Sigmoid colon (tissue), 7 donors: ENCODE results near the gene IKZF4. TPM values are rescaled to one million over a fixed set of nuclear protein-coding genes. Genes with fewer than 3 reads are reported as not detected.
"Not testable (repeated sequence)": the region's sequence is repeated elsewhere in the genome, so short reads cannot be mapped to it uniquely, and the experiment has no call there.

ENCODE experiments used
- DNase-seq: peaks from one replicate; pipeline ENCODE4 v3.0.0-alpha.2; 2019
- H3K27ac ChIP-seq, 4 donors: fragments of 200-600 bp; sonication (generic); one replicate each; pipeline ENCODE4 v1.5.1; 2016 to 2019; ENCODE audit warnings: mild to moderate bottlenecking in 1 of 4
- H3K27me3 ChIP-seq, 3 donors: fragments of 200-600 bp; sonication (generic); one replicate each; pipeline ENCODE4 v1.5.1; 2019; ENCODE audit warnings: mild to moderate bottlenecking in 1 of 3
- H3K36me3 ChIP-seq, 4 donors: fragments of 200-600 bp; sonication (generic); one replicate each; pipeline ENCODE4 v1.5.1; 2016 to 2019
- H3K4me1 ChIP-seq, 4 donors: fragments of 200-600 bp; sonication (generic); one replicate each; pipeline ENCODE4 v1.5.1; 2017 to 2019
- H3K4me3 ChIP-seq, 4 donors: fragments of 200-600 bp; sonication (generic); one replicate each; pipeline ENCODE4 v1.5.1; 2017 to 2019; ENCODE audit warnings: mild to moderate bottlenecking in 2 of 4, moderate library complexity in 1 of 4
- H3K9me3 ChIP-seq, 4 donors: fragments of 200-600 bp in 3 of 4; sonication (generic) in 3 of 4; one replicate each; pipeline versions ENCODE4 v1.5.1 to v1.6.1; 2013 to 2019
- CTCF ChIP-seq, 4 experiments: fragments of 450-650 bp in 3 of 4; fragments of 200-600 bp in 1 of 4; IDR thresholded peaks; one replicate each; pipeline ENCODE4 v1.5.1; 2016 to 2019; ENCODE audit warnings: antibody characterized with exemption in 4 of 4, mild to moderate bottlenecking in 3 of 4, moderate library complexity in 2 of 4
- EP300 ChIP-seq, 4 donors: sonication (generic); formaldehyde crosslinking; IDR thresholded peaks; one replicate each; pipeline ENCODE4 v1.6.1; 2017; ENCODE audit warnings: antibody characterized with exemption in 4 of 4
- POLR2A ChIP-seq, 2 donors: fragments of 450-650 bp; IDR thresholded peaks; one replicate each; pipeline ENCODE4 v1.6.1; 2016; ENCODE audit warnings: antibody characterized with exemption in 2 of 2, mild to moderate bottlenecking in 2 of 2, moderate library complexity in 2 of 2
- POLR2AphosphoS5 ChIP-seq, 4 donors: sonication (generic); formaldehyde crosslinking; IDR thresholded peaks; one replicate each; pipeline ENCODE4 v1.6.1; 2017; ENCODE audit warnings: antibody characterized with exemption in 4 of 4
- WGBS, 2 donors: extraction: QIAGEN DNeasy Blood & Tissue Kit; methylation state at CpG; one replicate each; pipeline ENCODE4 v1.1.7; 2013; 5-methylcytosine and 5-hydroxymethylcytosine counted together
- intact Hi-C: fragments of 100-400 bp; cut with DNase I; formaldehyde crosslinking; loops from one replicate; pipeline ENCODE4 v1.15.1; 2023
- polyA plus RNA-seq, 3 donors: library from polyadenylated mRNA; stranded (reverse); fragments of 200-250 nt; gene quantifications; one replicate each; pipeline ENCODE4 v1.2.3, GENCODE V29; 2013
- total RNA-seq, 4 donors: library from RNA; depleted of rRNA; stranded (reverse); fragments of >200 nt; gene quantifications; one replicate each; pipeline ENCODE4 v1.1.0, GENCODE V29; 2016
- donor health status: healthy with polysubstance abuse.
- donor health status: Bipolar disorder and iron deficiency.
- donor health status: healthy.

Gene IKZF4
- total and polyA plus RNA-seq, 7 donors: 0.92 to 23.8 (median 2.4) TPM

DNA sequence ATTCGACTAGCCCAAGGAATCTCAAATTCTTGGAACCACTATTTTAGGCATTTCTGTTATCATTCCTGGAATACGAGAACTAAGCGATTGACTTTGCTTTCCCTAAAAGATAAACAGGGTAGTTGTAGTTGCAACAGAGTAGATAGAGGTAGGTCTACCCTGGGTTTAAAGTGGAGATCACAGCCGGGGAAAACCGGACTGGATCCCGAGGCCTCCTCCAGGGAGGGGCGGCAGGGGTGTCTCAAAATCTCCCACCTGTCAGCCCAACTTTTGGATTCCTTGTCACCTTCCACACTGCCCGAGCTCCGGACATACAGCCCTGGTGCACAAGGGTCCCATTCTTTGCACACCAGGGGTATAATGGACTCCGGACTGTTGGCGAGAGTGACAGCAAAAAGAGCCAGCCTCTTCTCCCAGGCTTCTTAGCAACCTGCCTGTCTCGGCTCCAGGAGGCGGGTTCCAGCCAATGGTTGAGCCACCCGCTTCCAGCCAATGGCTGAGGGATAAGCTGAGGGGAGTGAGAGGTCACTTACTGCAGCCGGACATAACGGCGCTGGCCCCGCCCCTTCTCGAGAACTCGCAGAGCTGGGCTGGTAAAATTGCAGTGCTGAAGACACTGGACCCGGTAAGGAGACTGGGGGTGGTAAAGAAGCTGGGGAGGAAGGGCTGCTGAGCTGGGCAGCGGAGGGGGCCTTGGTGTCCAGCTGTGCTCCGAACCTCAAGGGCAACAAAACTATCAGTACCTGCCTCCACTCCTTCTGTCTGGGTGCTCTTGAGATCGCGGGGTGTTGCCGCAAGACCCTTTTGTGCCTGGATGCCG lies 23.9 kb upstream of the IKZF4 start, which contains the start of gene SUOX:
Gene SUOX, plus strand, starts transcription at position 562 of the 820 bp plus-strand sequence. CDS start 4,946 bp downstream, outside the sequence.
- H3K36me3 ChIP-seq: peaks cover 15 to 61% (median 25%) of the 10 kb centered on the region in 4 donors
- H3K27ac ChIP-seq: peak within 1 kb of the TSS; percentile 84 to 91 (median 89)
- DNase-seq: peak; percentile 99
- H3K4me1 ChIP-seq: peaks cover 0 to 19% (median 16%) of the 10 kb centered on the region in 4 donors
- H3K4me3 ChIP-seq: peak within 1 kb of the TSS; percentile 42 to 76 (median 72)
- intact Hi-C loops: loop anchor here (1.0 to 5.0 kb wide), 3 partner anchors 23 to 105 kb away; partner anchors contain the start of genes PA2G4, RAB5B and RPS26
- no peaks in the 10 kb centered on the region for H3K27me3 ChIP-seq
- TF ChIP-seq POLR2AphosphoS5 (IDR thresholded peaks at IDR 0.05) (peak; percentile 55 to 88 (median 82)), CTCF (IDR thresholded peaks at IDR 0.05) (no peak), POLR2A (IDR thresholded peaks at IDR 0.05) (peak in 1 of 2 donors; percentile 54)
- no peaks in the 10 kb centered on the region for H3K9me3 ChIP-seq
- WGBS, 2 donors: 1% methylated on average over 27 of the region's 27 CpGs

DNA sequence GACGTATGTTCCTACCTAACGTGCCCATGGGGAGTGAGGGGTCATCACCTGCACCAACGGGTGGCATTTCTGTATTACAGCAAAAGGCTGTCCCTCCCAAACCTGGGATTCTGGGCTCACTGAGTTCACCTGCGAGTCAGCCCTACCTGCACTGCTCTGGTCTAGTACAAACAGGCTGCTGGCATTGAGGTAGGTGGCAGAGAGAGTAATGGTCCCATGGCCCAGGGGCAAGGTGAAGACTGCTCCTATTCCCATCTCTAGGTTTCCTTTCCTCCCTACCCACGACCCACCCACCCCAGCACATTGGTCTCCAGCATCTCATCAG lies 23.3 kb upstream of the IKZF4 start:
- Histone ChIP-seq H3K9me3 (no peaks in the 10 kb centered on the region), H3K27me3 (no peaks in the 10 kb centered on the region), H3K27ac (peak overlapping the region; percentile 84 to 91 (median 89)), H3K4me3 (peak overlapping the region; percentile 42 to 76 (median 72)), H3K4me1 (peaks cover 0 to 19% (median 16%) of the 10 kb centered on the region in 4 donors), H3K36me3 (peaks cover 11 to 61% (median 20%) of the 10 kb centered on the region in 4 donors)
- WGBS, 2 donors: 1 to 2% methylated on average over 5 of the region's 5 CpGs
- TF ChIP-seq POLR2A (IDR thresholded peaks at IDR 0.05): no peak
- TF ChIP-seq CTCF (IDR thresholded peaks at IDR 0.05): no peak
- TF ChIP-seq EP300 (IDR thresholded peaks at IDR 0.05): no peak
- no peak for TF ChIP-seq POLR2AphosphoS5 (IDR thresholded peaks at IDR 0.05)
- DNase-seq: peak; percentile 68
- intact Hi-C loops: loop anchor here (5.0 kb wide), 1 partner anchor 105 kb away; the partner anchor contains the start of gene PA2G4

DNA sequence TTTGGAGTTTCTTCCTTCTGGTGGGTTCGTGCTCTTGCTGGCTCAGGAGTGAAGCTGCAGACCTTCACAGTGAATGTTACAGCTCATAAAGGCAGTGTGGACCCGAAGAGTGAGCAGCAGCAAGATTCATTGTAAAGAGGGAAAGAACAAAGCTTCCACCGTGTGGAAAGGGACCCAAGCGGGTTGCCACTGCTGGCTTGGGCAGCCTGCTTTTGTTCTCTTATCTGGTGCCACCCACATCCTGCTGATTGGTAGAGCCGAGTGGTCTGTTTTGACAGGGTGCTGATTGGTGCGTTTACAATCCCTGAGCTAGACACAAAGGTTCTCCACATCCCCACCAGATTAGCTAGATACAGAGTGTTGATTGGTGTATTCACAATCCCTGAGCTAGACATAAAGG lies 21.3 kb upstream of the IKZF4 start:
- 80 to 87% methylated on average over 5 to 6 of the region's 6 CpGs for WGBS, 2 donors
- H3K36me3 ChIP-seq: peaks cover 0 to 60% (median 11%) of the 10 kb centered on the region in 4 donors
- intact Hi-C loops: loop anchor here (5.0 kb wide), 1 partner anchor 103 kb away; the partner anchor contains the start of gene PA2G4

GRCh38 chr12:55999999-56000540 lies 20.8 kb upstream of the IKZF4 start:
- H3K36me3 ChIP-seq: peaks cover 0 to 57% (median 8%) of the 10 kb centered on the region in 4 donors
- WGBS, 2 donors: 74 to 94% methylated on average over 33 of the region's 33 CpGs
- not testable (repeated sequence) for H3K27ac ChIP-seq, H3K4me3 ChIP-seq, H3K9me3 ChIP-seq, H3K27me3 ChIP-seq, DNase-seq
- peaks cover 0 to 19% (median 16%) of the 10 kb centered on the region in 4 donors for H3K4me1 ChIP-seq
- intact Hi-C loops: loop anchor here (5.0 kb wide), 1 partner anchor 102 kb away; the partner anchor contains the start of gene PA2G4

More for the DNA sequence above, 21.3 kb upstream of the IKZF4 start:
- not testable (repeated sequence) for H3K4me3 ChIP-seq, H3K27me3 ChIP-seq, DNase-seq, H3K9me3 ChIP-seq, H3K27ac ChIP-seq
- H3K4me1 ChIP-seq: peaks cover 0 to 19% (median 16%) of the 10 kb centered on the region in 4 donors

GRCh38 chr12:56001487-56002100 lies 19.2 kb upstream of the IKZF4 start:
- TF ChIP-seq POLR2A (IDR thresholded peaks at IDR 0.05) (no peak), CTCF (IDR thresholded peaks at IDR 0.05) (no peak), POLR2AphosphoS5 (IDR thresholded peaks at IDR 0.05) (no peak), EP300 (IDR thresholded peaks at IDR 0.05) (no peak)
- intact Hi-C loops: no loop called here
- H3K4me1 ChIP-seq: peaks cover 0 to 15% (median 13%) of the 10 kb centered on the region in 4 donors
- no peak overlapping the region for H3K27ac ChIP-seq
- peaks cover 0 to 54% (median 7%) of the 10 kb centered on the region in 4 donors for H3K36me3 ChIP-seq
- no peaks in the 10 kb centered on the region for H3K27me3 ChIP-seq
- DNase-seq: no peak
- H3K4me3 ChIP-seq: no peak overlapping the region
- no peaks in the 10 kb centered on the region for H3K9me3 ChIP-seq
- 20 to 67% methylated on average over 7 of the region's 7 CpGs for WGBS, 2 donors

DNA sequence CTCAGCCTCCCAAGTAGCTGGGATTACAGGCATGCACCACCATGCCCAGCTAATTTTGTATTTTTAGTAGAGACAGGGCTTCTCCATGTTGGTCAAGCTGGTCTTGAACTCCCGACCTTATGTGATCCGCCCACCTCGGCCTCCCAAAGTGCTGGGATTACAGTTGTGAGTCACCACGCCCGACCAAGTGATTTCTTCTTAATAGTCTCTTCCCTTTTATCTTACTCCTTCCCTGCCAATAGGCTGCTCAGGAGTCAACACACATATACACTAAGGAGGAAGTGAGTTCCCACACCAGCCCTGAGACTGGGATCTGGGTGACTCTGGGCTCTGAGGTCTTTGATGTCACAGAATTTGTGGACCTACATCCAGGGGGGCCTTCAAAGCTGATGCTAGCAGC lies 17.5 kb upstream of the IKZF4 start:
- H3K4me3 ChIP-seq, H3K27me3 ChIP-seq, intact Hi-C loops, H3K9me3 ChIP-seq, H3K27ac ChIP-seq, DNase-seq: not testable (repeated sequence)
- peaks cover 0 to 15% (median 11%) of the 10 kb centered on the region in 4 donors for H3K4me1 ChIP-seq
- 79 to 83% methylated on average over 5 of the region's 5 CpGs for WGBS, 2 donors
- H3K36me3 ChIP-seq: peaks cover 0 to 54% (median 7%) of the 10 kb centered on the region in 4 donors
